ENCODE data around the gene KCNT1. TPM values are rescaled to one million over a fixed set of nuclear protein-coding genes. Genes with fewer than 3 reads are reported as not detected.

Gene KCNT1
- total RNA-seq, 2 donors from 2014 or later: 0.48 TPM; not detected in 1

DNA sequence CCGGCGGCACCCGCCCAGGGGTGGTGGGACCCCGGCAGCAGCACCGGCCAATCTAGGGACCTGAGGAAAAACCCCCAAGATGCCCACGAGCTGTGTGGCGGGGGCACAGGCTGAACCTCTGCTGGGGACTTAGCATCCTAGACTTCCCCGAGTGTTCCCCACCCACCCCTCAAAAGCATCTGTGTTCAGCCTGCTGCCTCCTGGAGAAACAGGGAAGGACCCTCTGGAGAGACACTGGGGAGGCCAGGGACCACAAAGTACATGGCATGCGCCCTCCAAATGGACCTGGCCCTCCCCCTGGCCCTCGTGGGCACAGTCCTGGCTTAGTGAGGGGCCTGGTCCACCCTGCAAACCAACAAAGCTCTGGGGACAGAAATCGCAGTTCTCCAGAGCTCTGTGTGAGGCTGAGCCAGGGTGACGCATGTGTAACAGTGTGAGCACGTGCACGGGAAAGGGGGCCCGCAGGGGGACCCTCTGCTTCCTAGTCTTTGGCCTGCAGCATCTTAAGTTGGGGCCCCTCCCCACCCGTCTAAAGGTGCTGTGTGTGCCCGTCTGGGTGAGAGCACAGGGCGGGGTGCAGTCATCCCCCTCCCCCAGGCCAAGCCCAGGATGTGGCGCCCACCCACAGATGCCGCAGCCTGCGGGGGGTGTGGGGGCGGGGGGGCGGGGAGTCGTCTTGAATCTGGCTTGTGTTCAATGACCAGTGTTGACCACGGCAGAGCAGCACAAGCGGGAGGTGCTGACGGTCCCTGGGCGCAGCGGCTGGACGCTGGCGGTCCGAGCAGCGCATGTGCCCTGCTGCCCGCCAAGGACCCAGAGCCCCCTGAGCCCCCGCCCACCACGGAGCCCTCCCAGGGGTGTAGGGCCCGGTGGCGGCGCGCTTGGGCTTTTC lies 672 bp upstream of the KCNT1 start:
- H3K4me3 ChIP-seq: peak overlapping the region in 1 of 2 donors; percentile 29
- TF ChIP-seq, protein P1, sequence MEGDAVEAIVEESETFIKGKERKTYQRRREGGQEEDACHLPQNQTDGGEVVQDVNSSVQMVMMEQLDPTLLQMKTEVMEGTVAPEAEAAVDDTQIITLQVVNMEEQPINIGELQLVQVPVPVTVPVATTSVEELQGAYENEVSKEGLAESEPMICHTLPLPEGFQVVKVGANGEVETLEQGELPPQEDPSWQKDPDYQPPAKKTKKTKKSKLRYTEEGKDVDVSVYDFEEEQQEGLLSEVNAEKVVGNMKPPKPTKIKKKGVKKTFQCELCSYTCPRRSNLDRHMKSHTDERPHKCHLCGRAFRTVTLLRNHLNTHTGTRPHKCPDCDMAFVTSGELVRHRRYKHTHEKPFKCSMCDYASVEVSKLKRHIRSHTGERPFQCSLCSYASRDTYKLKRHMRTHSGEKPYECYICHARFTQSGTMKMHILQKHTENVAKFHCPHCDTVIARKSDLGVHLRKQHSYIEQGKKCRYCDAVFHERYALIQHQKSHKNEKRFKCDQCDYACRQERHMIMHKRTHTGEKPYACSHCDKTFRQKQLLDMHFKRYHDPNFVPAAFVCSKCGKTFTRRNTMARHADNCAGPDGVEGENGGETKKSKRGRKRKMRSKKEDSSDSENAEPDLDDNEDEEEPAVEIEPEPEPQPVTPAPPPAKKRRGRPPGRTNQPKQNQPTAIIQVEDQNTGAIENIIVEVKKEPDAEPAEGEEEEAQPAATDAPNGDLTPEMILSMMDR (IDR thresholded peaks at IDR 0.05): no peak
- no peaks in the 10 kb centered on the region for H3K36me3 ChIP-seq
- peaks cover 0 to 15% of the 10 kb centered on the region in 2 donors for H3K4me1 ChIP-seq
- no peak overlapping the region for H3K27ac ChIP-seq
- DNase-seq (ENCODE audit: low spot score): no peak
- no peaks in the 10 kb centered on the region for H3K9me3 ChIP-seq
- no peaks in the 10 kb centered on the region for H3K27me3 ChIP-seq

GRCh38 chr9:135703726-135704125 lies 1.7 kb downstream of the KCNT1 start:
- DNase-seq (ENCODE audit: low spot score): no peak
- Histone ChIP-seq H3K36me3 (no peaks in the 10 kb centered on the region), H3K27ac (no peak overlapping the region), H3K4me1 (peaks cover 0 to 15% of the 10 kb centered on the region in 2 donors), H3K27me3 (no peaks in the 10 kb centered on the region), H3K9me3 (no peaks in the 10 kb centered on the region), H3K4me3 (no peak overlapping the region)
- TF ChIP-seq, protein P1 (IDR thresholded peaks at IDR 0.05): no peak

DNA sequence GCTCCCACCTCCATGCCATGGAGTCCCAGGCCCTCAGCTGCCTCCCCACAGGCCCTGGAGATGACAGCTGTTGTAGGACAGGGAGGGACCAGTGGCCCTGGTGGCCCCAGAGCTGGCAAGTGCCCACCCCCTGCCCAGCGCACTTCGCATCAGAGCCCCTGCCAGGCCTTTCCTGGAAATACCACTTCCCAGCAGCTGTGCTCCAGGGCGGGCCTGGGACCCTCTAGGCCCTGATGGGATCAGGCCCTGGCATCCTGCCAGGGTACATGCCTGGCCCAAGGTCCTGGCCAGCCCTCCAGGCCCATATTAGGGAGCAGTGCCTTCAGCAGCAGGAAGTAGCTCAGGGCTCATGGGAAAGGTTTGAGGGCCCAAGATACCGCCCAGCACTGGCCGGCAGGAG lies 2.5 kb downstream of the KCNT1 start:
- no peaks in the 10 kb centered on the region for H3K27me3 ChIP-seq
- TF ChIP-seq, protein P1 (IDR thresholded peaks at IDR 0.05): no peak
- H3K36me3 ChIP-seq: no peaks in the 10 kb centered on the region
- H3K4me3 ChIP-seq: no peak overlapping the region
- no peak overlapping the region for H3K27ac ChIP-seq
- no peak for DNase-seq (ENCODE audit: low spot score)
- H3K4me1 ChIP-seq: peaks cover 0 to 15% of the 10 kb centered on the region in 2 donors
- H3K9me3 ChIP-seq: no peaks in the 10 kb centered on the region

- Histone ChIP-seq H3K4me3 (no peak overlapping the region), H3K27ac (no peak overlapping the region), H3K9me3 (no peaks in the 10 kb centered on the region), H3K27me3 (no peaks in the 10 kb centered on the region), H3K4me1 (peaks cover 0 to 15% of the 10 kb centered on the region in 2 donors), H3K36me3 (no peaks in the 10 kb centered on the region)
- TF ChIP-seq, protein P1 (IDR thresholded peaks at IDR 0.05): no peak
- no peak for DNase-seq (ENCODE audit: low spot score)
These were observed 3.4 kb downstream of the KCNT1 start for GRCh38 chr9:135705376-135705775.

GRCh38 chr9:135706288-135706687 lies 4.3 kb downstream of the KCNT1 start:
- TF ChIP-seq, protein P1 (IDR thresholded peaks at IDR 0.05): no peak
- no peaks in the 10 kb centered on the region for H3K36me3 ChIP-seq
- DNase-seq (ENCODE audit: low spot score): no peak
- peaks cover 0 to 15% of the 10 kb centered on the region in 2 donors for H3K4me1 ChIP-seq
- no peaks in the 10 kb centered on the region for H3K9me3 ChIP-seq
- no peak overlapping the region for H3K4me3 ChIP-seq
- H3K27ac ChIP-seq: no peak overlapping the region
- no peaks in the 10 kb centered on the region for H3K27me3 ChIP-seq
